H9 (cell line): ENCODE data around the gene HBS1L. TPM values are rescaled to one million over a fixed set of nuclear protein-coding genes. Genes with fewer than 3 reads are reported as not detected.

Source experiments
- DNase-seq: peaks from one replicate; pipeline ENCODE4 v3.0.0-alpha.2; 2017
- H2AFZ ChIP-seq: one replicate; pipeline ENCODE4 v1.6.1; 2013; ENCODE audit warnings: mild to moderate bottlenecking, low read length, control low read depth, moderate library complexity
- H2AK5ac ChIP-seq: 2 replicates; pipeline ENCODE4 v1.6.1; 2013; ENCODE audit warnings: low read length, control low read depth, mixed read lengths; ENCODE audit not compliant: insufficient read length
- H2BK120ac ChIP-seq: one replicate; pipeline ENCODE4 v1.6.1; 2013; ENCODE audit warnings: low read depth, mild to moderate bottlenecking, low read length, control low read depth, inconsistent platforms; ENCODE audit not compliant: poor library complexity, severe bottlenecking
- H2BK12ac ChIP-seq: 2 replicates; pipeline ENCODE4 v1.6.1; 2013; ENCODE audit warnings: low read length, control low read depth, mixed read lengths, low read depth; ENCODE audit not compliant: insufficient read length
- H2BK15ac ChIP-seq: 2 replicates; pipeline ENCODE4 v1.6.1; 2013; ENCODE audit warnings: low read depth, low read length, control low read depth
- H2BK20ac ChIP-seq: one replicate; pipeline ENCODE4 v1.6.1; 2013; ENCODE audit warnings: low read depth, mild to moderate bottlenecking, low read length, control low read depth, inconsistent platforms; ENCODE audit not compliant: poor library complexity, severe bottlenecking
- H2BK5ac ChIP-seq: 2 replicates; pipeline ENCODE4 v1.6.1; 2013; ENCODE audit warnings: low read length, control low read depth, mixed read lengths; ENCODE audit not compliant: insufficient read length
- H3K14ac ChIP-seq: 2 replicates; pipeline ENCODE4 v1.6.1; 2013; ENCODE audit warnings: low read length, control low read depth; ENCODE audit not compliant: insufficient read depth
- H3K18ac ChIP-seq: 2 replicates; pipeline ENCODE4 v1.6.1; 2013; ENCODE audit warnings: low read depth, mild to moderate bottlenecking, mixed read lengths, low read length, control low read depth; ENCODE audit not compliant: insufficient read length
- H3K23ac ChIP-seq: 2 replicates; pipeline ENCODE4 v1.6.1; 2013; ENCODE audit warnings: low read length, control low read depth, mixed read lengths, low read depth; ENCODE audit not compliant: insufficient read length
- H3K23me2 ChIP-seq: 2 replicates; pipeline ENCODE4 v1.6.1; 2013; ENCODE audit warnings: low read depth, mild to moderate bottlenecking, mixed read lengths, low read length, control low read depth; ENCODE audit not compliant: insufficient read length, poor library complexity, severe bottlenecking
- H3K27ac ChIP-seq: 2 replicates; pipeline ENCODE4 v1.5.1; 2013; ENCODE audit warnings: low read length, control low read depth, mixed read lengths, low read depth; ENCODE audit not compliant: insufficient read length
- H3K27me3 ChIP-seq: 2 replicates; pipeline ENCODE4 v1.6.1; 2013; ENCODE audit warnings: low read length, control low read depth, inconsistent platforms; ENCODE audit not compliant: insufficient read depth
- H3K4ac ChIP-seq: 2 replicates; pipeline ENCODE4 v1.6.1; 2013; ENCODE audit warnings: low read depth, mild to moderate bottlenecking, control low read depth, inconsistent platforms, low read length, moderate library complexity
- H3K4me1 ChIP-seq: 2 replicates; pipeline ENCODE4 v1.6.1; 2013; ENCODE audit warnings: low read length, control low read depth, inconsistent platforms; ENCODE audit not compliant: insufficient read depth
- H3K4me2 ChIP-seq: 2 replicates; pipeline ENCODE4 v1.6.1; 2013; ENCODE audit warnings: low read length, control low read depth, mixed read lengths; ENCODE audit not compliant: insufficient read length, insufficient read depth
- H3K56ac ChIP-seq: 2 replicates; pipeline ENCODE4 v1.6.1; 2013; ENCODE audit warnings: low read depth, mild to moderate bottlenecking, mixed read lengths, low read length, control low read depth; ENCODE audit not compliant: insufficient read length
- H3K79me1 ChIP-seq: 2 replicates; pipeline ENCODE4 v1.6.1; 2013; ENCODE audit warnings: low read depth, mild to moderate bottlenecking, moderate library complexity, low read length, control low read depth, inconsistent platforms; ENCODE audit not compliant: insufficient read depth, poor library complexity, severe bottlenecking
- H3K79me2 ChIP-seq: 2 replicates; pipeline ENCODE4 v1.6.1; 2013; ENCODE audit warnings: low read length, control low read depth, inconsistent platforms; ENCODE audit not compliant: insufficient read depth
- H3K9ac ChIP-seq: 2 replicates; pipeline ENCODE4 v1.6.1; 2013; ENCODE audit warnings: low read length, control low read depth, mixed read lengths; ENCODE audit not compliant: insufficient read length; ENCODE audit errors: extremely low read depth
- H3K9me3 ChIP-seq: one replicate; pipeline ENCODE4 v1.6.1; 2013; ENCODE audit warnings: low read depth, low read length, inconsistent platforms; ENCODE audit not compliant: control insufficient read depth
- H3T11ph ChIP-seq: one replicate; pipeline ENCODE4 v1.6.1; 2013; ENCODE audit warnings: mild to moderate bottlenecking, low read length, control low read depth, inconsistent platforms
- H4K20me1 ChIP-seq: one replicate; pipeline ENCODE4 v1.6.1; 2013; ENCODE audit not compliant: control insufficient read depth, insufficient read length, insufficient read depth
- H4K5ac ChIP-seq: 2 replicates; pipeline ENCODE4 v1.6.1; 2013; ENCODE audit warnings: low read depth, mild to moderate bottlenecking, mixed read lengths, low read length, control low read depth; ENCODE audit not compliant: insufficient read length
- H4K8ac ChIP-seq: replicated peaks from 2 replicates; pipeline ENCODE4 v1.6.1; 2013; ENCODE audit warnings: low read length, control low read depth, mixed read lengths, low read depth; ENCODE audit not compliant: insufficient read length
- H4K91ac ChIP-seq: 2 replicates; pipeline ENCODE4 v1.6.1; 2013; ENCODE audit warnings: low read depth, mild to moderate bottlenecking, moderate library complexity, mixed read lengths, low read length, control low read depth; ENCODE audit not compliant: insufficient read length
- H3K27ac Mint-ChIP-seq, 3 experiments: 2 replicates in 2 of 3; 3 replicates in 1 of 3; pipeline ENCODE4 v1.8.0; 2020 to 2021; ENCODE audit warnings: mixed read lengths in 3 of 3, mild to moderate bottlenecking in 1 of 3, moderate library complexity in 1 of 3
- H3K27me3 Mint-ChIP-seq: 2 replicates; pipeline ENCODE4 v1.8.0; 2021; ENCODE audit warnings: low read depth, mild to moderate bottlenecking, moderate library complexity, mixed read lengths
- H3K36me3 Mint-ChIP-seq, 3 experiments: 2 replicates in 2 of 3; 3 replicates in 1 of 3; pipeline ENCODE4 v1.8.0; 2020 to 2021; ENCODE audit warnings: low read depth in 3 of 3, mixed read lengths in 3 of 3; ENCODE audit not compliant: insufficient read depth in 1 of 3
- H3K4me1 Mint-ChIP-seq, 2 experiments: 2 replicates each; pipeline ENCODE4 v1.8.0; 2020; ENCODE audit warnings: mixed read lengths in 2 of 2
- H3K4me3 Mint-ChIP-seq, 2 experiments: 2 replicates in 1 of 2; 3 replicates in 1 of 2; pipeline ENCODE4 v1.8.0; 2020 to 2021; ENCODE audit warnings: mild to moderate bottlenecking in 2 of 2, mixed read lengths in 2 of 2, moderate library complexity in 1 of 2
- H3K9me3 Mint-ChIP-seq, 2 experiments: 2 replicates in 1 of 2; 3 replicates in 1 of 2; pipeline ENCODE4 v1.8.0; 2020; ENCODE audit warnings: mild to moderate bottlenecking in 2 of 2, mixed read lengths in 2 of 2, moderate library complexity in 1 of 2
- WGBS: extraction: QIAGEN DNeasy Blood & Tissue Kit; methylation state at CpG from one replicate; pipeline ENCODE4 v1.1.7; 2013; ENCODE audit warnings: missing lambda C conversion rate, low lambda C conversion rate, mixed read lengths; ENCODE audit not compliant: insufficient read length; ENCODE audit errors: extremely low coverage; 5-methylcytosine and 5-hydroxymethylcytosine counted together
- total RNA-seq: library from RNA; stranded (reverse); gene quantifications from 2 replicates; pipeline ENCODE4 v1.2.1, GENCODE V29; 2021
- TF ChIP-seq, protein P1 (sequence below): fragments of 200-600 bp; sonication (generic); conservative IDR thresholded peaks from 3 replicates; pipeline ENCODE4 v1.8.0; 2021; ENCODE audit warnings: antibody characterized with exemption, mild to moderate bottlenecking

HBS1L gene
- total RNA-seq, 1 experiment from 2014 or later: 110 TPM

DNA sequence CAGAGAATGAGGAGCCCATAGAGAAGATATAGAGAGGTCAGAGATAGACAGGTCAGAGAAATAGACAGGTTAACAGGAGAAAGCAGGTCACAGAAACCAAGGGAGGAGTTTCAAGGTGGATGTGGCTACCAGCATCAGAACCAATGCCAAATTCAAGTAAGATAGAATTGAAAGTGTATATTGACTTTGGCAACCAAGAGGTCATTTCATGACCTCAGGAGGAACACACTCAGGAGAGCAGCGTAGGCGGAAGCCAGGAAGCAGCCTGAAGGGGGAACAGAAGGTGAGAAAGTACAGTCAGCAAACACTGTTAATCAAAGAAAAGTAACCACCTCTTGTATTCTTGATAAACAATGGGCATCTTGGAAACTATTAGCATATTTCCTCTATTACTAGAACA lies 70.8 kb downstream of the HBS1L start:
- no peaks in the 10 kb centered on the region for H3K27me3 Mint-ChIP-seq
- Histone ChIP-seq H3K27ac (no peak overlapping the region), H2BK12ac (no peak overlapping the region), H2BK20ac (no peak overlapping the region), H3K18ac (no peak overlapping the region), H3K9me3 (no peaks in the 10 kb centered on the region), H3K79me2 (no peaks in the 10 kb centered on the region), H4K20me1 (no peaks in the 10 kb centered on the region), H3K14ac (no peak overlapping the region), H3K4ac (no peak overlapping the region), H2BK5ac (no peak overlapping the region), H4K91ac (no peak overlapping the region), H3K23me2 (no peaks in the 10 kb centered on the region), H2AK5ac (no peak overlapping the region), H3K4me2 (no peak overlapping the region), H3K27me3 (no peaks in the 10 kb centered on the region), H2AFZ (no peak overlapping the region), H4K5ac (no peak overlapping the region), H3K9ac (no peak overlapping the region), H3T11ph (no peak overlapping the region), H3K4me1 (no peaks in the 10 kb centered on the region), H3K56ac (no peak overlapping the region), H4K8ac (no peak overlapping the region), H3K79me1 (no peaks in the 10 kb centered on the region), H2BK120ac (no peak overlapping the region), H3K23ac (no peak overlapping the region), H2BK15ac (no peak overlapping the region)
- WGBS: no CpG with 5 or more reads among the region's 2 CpGs
- peak overlapping the region in 1 of 3 experiments; percentile 0; a peak in 1 of 7 replicates for H3K27ac Mint-ChIP-seq
- no peak for DNase-seq
- TF ChIP-seq, protein P1, sequence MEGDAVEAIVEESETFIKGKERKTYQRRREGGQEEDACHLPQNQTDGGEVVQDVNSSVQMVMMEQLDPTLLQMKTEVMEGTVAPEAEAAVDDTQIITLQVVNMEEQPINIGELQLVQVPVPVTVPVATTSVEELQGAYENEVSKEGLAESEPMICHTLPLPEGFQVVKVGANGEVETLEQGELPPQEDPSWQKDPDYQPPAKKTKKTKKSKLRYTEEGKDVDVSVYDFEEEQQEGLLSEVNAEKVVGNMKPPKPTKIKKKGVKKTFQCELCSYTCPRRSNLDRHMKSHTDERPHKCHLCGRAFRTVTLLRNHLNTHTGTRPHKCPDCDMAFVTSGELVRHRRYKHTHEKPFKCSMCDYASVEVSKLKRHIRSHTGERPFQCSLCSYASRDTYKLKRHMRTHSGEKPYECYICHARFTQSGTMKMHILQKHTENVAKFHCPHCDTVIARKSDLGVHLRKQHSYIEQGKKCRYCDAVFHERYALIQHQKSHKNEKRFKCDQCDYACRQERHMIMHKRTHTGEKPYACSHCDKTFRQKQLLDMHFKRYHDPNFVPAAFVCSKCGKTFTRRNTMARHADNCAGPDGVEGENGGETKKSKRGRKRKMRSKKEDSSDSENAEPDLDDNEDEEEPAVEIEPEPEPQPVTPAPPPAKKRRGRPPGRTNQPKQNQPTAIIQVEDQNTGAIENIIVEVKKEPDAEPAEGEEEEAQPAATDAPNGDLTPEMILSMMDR: no peak
- H3K9me3 Mint-ChIP-seq: no peaks in the 10 kb centered on the region
- H3K4me3 Mint-ChIP-seq: no peak overlapping the region
- peaks cover 0 to 34% (median 31%) of the 10 kb centered on the region in 3 experiments; a peak in 6 of 7 replicates for H3K36me3 Mint-ChIP-seq
- no peaks in the 10 kb centered on the region for H3K4me1 Mint-ChIP-seq
